ENCODE measurements around the gene LATS1. TPM values are rescaled to one million over a fixed set of nuclear protein-coding genes. Genes with fewer than 3 reads are reported as not detected.

The LATS1 gene
- total and polyA plus RNA-seq, 2 of the 8 experiments (the other 6 are each of a cell fraction or from before 2014, with no cell fraction given), result 8.9 to 21.7 TPM

DNA sequence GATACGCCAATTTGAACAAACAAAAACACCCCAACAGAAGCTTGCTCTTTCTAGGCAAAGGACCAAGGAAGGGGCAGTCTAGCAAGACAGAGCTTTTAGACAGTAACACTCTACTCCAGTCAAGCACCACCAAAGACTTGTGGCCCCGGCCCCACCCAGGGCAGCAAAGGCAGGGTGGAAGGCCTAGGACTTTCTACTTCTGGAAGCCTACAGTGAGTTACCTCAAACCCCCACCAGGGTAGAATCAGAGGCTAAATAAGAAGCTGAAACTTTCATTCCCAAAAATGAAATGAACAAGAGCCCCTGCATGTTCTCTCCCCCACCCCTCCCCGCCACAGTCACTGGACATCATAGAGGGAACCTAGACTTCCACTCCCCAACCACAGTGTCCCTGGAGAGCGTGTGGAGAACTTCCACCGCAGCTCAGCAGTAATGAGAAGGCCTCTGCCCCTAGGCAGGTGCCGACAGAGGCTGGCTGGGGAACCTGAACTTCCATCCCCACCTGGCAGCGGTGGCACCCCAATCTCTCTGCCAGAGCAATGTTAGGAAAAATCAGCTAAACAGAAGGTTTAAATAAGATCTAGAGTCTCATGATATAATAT, 109.4 kb downstream of the LATS1 start:
- Histone ChIP-seq H2BK5ac (ENCODE audit: low read depth, low read length) (no peak overlapping the region), H3K36me3 (ENCODE audit: control insufficient read depth in 2 of 4, insufficient read depth in 4 of 4, low read length in 3 of 4) (no peaks in the 10 kb centered on the region; a peak in 1 of 8 replicates), H2BK20ac (ENCODE audit: low read length) (no peak overlapping the region), H3K18ac (ENCODE audit: extremely low read depth, low read length) (no peak overlapping the region), H4K91ac (replicated peaks; ENCODE audit: insufficient read length, low read length) (no peak overlapping the region), H3K27me3 (replicated peaks in 1 of 4; ENCODE audit: control insufficient read depth in 3 of 4, extremely low read depth in 1 of 4, insufficient read depth in 3 of 4, low read length in 3 of 4) (no peaks in the 10 kb centered on the region), H4K8ac (ENCODE audit: extremely low read depth, insufficient read depth, low read length) (peak overlapping the region; percentile 57; the same call in 1 of the 2 replicates), H3K14ac (ENCODE audit: insufficient read length) (no peak overlapping the region), H2BK15ac (ENCODE audit: low read length) (no peak overlapping the region), H2AFZ (ENCODE audit: low read length) (no peak overlapping the region), H3K9me3 (ENCODE audit: insufficient read depth in 2 of 2, low read depth in 1 of 2, low read length in 1 of 2) (0 out of 4 replicates have a peak, but pooled peaks cover 0 to 3% of the 10 kb centered on the region in 2 experiments), H3K4me2 (ENCODE audit: insufficient read depth in 1 of 2, low read depth in 2 of 2, low read length in 2 of 2) (no peak overlapping the region), H3K4me1 (replicated peaks in 1 of 4; ENCODE audit: control insufficient read depth in 3 of 4, insufficient read depth in 4 of 4, low read length in 3 of 4) (no peaks in the 10 kb centered on the region), H3K4ac (replicated peaks; ENCODE audit: insufficient read length, low read depth, low read length) (no peak overlapping the region), H4K20me1 (replicated peaks in 1 of 2; ENCODE audit: control insufficient read depth in 1 of 2, insufficient read depth in 2 of 2, low read length in 2 of 2) (no peaks in the 10 kb centered on the region), H3K9ac (replicated peaks in 1 of 4; ENCODE audit: extremely low read depth in 1 of 4, low read depth in 3 of 4, low read length in 3 of 4) (no peak overlapping the region; a peak in 1 of 7 replicates), H3K56ac (replicated peaks; ENCODE audit: insufficient read length, low read depth, low read length) (no peak overlapping the region), H2BK120ac (replicated peaks; ENCODE audit: low read depth, low read length) (no peak overlapping the region), H3K27ac (ENCODE audit: low read depth, low read length) (no peak overlapping the region), H3K23me2 (ENCODE audit: low read depth, low read length) (no peaks in the 10 kb centered on the region), H3K79me2 (ENCODE audit: control insufficient read depth in 1 of 2, insufficient read depth in 2 of 2, low read length in 2 of 2) (no peaks in the 10 kb centered on the region), H3K23ac (ENCODE audit: insufficient read length) (no peak overlapping the region), H2AK5ac (ENCODE audit: low read depth, low read length) (no peak overlapping the region), H2BK12ac (ENCODE audit: low read depth, low read length) (no peak overlapping the region), H4K5ac (ENCODE audit: insufficient read length, low read depth, low read length) (no peak overlapping the region), H3K4me3 (ENCODE audit: extremely low read depth in 1 of 4, insufficient read depth in 2 of 4, low read depth in 3 of 4, low read length in 4 of 4) (no peak overlapping the region), H3K79me1 (ENCODE audit: low read depth, low read length) (no peaks in the 10 kb centered on the region)
- DNase-seq (ENCODE audit: low read depth in 1 of 2, low spot score in 2 of 2), result no peak
- FAIRE-seq, result no peak
- ChIA-PET POLR2A (ENCODE audit: partially characterized antibody) (interaction anchor here (1.1 to 2.5 kb wide), 4 partner anchors 13 to 33 kb away, joined by 3 to 8 read pairs (median 5); no protein-coding TSS in a partner anchor), CTCF (ENCODE audit: partially characterized antibody) (interaction anchor here (0.7 to 2.9 kb wide), 4 partner anchors 10 to 91 kb away, joined by 3 to 12 read pairs (median 4); no protein-coding TSS in a partner anchor)
- 92% methylated on average over 7 of the region's 7 CpGs; no CpG with 5 or more reads in 1 of the 2 experiments for WGBS, 2 experiments (ENCODE audit: extremely low coverage in 1 of 2, insufficient coverage in 1 of 2, insufficient read length in 1 of 2, insufficient replicate concordance in 2 of 2, low coverage in 1 of 2, low lambda C conversion rate in 2 of 2, missing lambda C conversion rate in 1 of 2)
- no peak for TF ChIP-seq GTF2F1 (IDR thresholded peaks at IDR 0.05; ENCODE audit: borderline replicate concordance, low read depth, low read length)
- TF ChIP-seq SIRT6 (IDR thresholded peaks at IDR 0.05; ENCODE audit: low read length), result no peak
- TF ChIP-seq CBX8 (IDR thresholded peaks at IDR 0.05; ENCODE audit: borderline replicate concordance, low read depth, low read length), result no peak
- TF ChIP-seq CEBPB (IDR thresholded peaks at IDR 0.05; ENCODE audit: low read depth, low read length), result no peak
- TF ChIP-seq, protein P1, sequence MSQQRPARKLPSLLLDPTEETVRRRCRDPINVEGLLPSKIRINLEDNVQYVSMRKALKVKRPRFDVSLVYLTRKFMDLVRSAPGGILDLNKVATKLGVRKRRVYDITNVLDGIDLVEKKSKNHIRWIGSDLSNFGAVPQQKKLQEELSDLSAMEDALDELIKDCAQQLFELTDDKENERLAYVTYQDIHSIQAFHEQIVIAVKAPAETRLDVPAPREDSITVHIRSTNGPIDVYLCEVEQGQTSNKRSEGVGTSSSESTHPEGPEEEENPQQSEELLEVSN (IDR thresholded peaks at IDR 0.05), result no peak
- TF ChIP-seq, protein P2, sequence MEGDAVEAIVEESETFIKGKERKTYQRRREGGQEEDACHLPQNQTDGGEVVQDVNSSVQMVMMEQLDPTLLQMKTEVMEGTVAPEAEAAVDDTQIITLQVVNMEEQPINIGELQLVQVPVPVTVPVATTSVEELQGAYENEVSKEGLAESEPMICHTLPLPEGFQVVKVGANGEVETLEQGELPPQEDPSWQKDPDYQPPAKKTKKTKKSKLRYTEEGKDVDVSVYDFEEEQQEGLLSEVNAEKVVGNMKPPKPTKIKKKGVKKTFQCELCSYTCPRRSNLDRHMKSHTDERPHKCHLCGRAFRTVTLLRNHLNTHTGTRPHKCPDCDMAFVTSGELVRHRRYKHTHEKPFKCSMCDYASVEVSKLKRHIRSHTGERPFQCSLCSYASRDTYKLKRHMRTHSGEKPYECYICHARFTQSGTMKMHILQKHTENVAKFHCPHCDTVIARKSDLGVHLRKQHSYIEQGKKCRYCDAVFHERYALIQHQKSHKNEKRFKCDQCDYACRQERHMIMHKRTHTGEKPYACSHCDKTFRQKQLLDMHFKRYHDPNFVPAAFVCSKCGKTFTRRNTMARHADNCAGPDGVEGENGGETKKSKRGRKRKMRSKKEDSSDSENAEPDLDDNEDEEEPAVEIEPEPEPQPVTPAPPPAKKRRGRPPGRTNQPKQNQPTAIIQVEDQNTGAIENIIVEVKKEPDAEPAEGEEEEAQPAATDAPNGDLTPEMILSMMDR (IDR thresholded peaks at IDR 0.05; ENCODE audit: control extremely low read depth in 1 of 3, insufficient read depth in 1 of 3, low read depth in 1 of 3, low read length in 3 of 3), result no peak
- TF ChIP-seq CHD2 (IDR thresholded peaks at IDR 0.05; ENCODE audit: low read length), result no peak
- TF ChIP-seq, protein P3, sequence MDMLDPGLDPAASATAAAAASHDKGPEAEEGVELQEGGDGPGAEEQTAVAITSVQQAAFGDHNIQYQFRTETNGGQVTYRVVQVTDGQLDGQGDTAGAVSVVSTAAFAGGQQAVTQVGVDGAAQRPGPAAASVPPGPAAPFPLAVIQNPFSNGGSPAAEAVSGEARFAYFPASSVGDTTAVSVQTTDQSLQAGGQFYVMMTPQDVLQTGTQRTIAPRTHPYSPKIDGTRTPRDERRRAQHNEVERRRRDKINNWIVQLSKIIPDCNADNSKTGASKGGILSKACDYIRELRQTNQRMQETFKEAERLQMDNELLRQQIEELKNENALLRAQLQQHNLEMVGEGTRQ (IDR thresholded peaks at IDR 0.05; ENCODE audit: low read length), result no peak

Data from H1 (cell line).